ENCODE data around the gene SPSB3. TPM values are rescaled to one million over a fixed set of nuclear protein-coding genes. Genes with fewer than 3 reads are reported as not detected.

The SPSB3 gene
- total RNA-seq, 1 experiment from 2014 or later = 12.4 TPM

Other genes with a start within 250 kb of the SPSB3 start
- 1.1 and 1.2 TPM in 2 replicates for gene TMEM204, start 248.9 kb downstream of the SPSB3 start, total RNA-seq (2014; rRNA removed; shearing (Covaris generic))
- gene IFT140, start 170.5 kb downstream of the SPSB3 start, total RNA-seq (2014; rRNA removed; shearing (Covaris generic)) = 4.4 and 6.5 TPM in 2 replicates
- 9.5 and 12.6 TPM in 2 replicates for gene CRAMP1, start 170.2 kb downstream of the SPSB3 start, total RNA-seq (2014; rRNA removed; shearing (Covaris generic))
- 83.4 and 87.4 TPM in 2 replicates for gene JPT2, start 104.3 kb downstream of the SPSB3 start, total RNA-seq (2014; rRNA removed; shearing (Covaris generic))
- gene MAPK8IP3, start 76.4 kb downstream of the SPSB3 start, total RNA-seq (2014; rRNA removed; shearing (Covaris generic)) = 24.7 and 34.7 TPM in 2 replicates
- 1.2 and 1.6 TPM in 2 replicates for gene NME3, start 11.0 kb downstream of the SPSB3 start, total RNA-seq (2014; rRNA removed; shearing (Covaris generic))
- gene EME2, start 9.8 kb downstream of the SPSB3 start, total RNA-seq (2014; rRNA removed; shearing (Covaris generic)) = 3.6 and 5.2 TPM in 2 replicates
- 55.3 and 60.7 TPM in 2 replicates for gene MRPS34, start 9.4 kb downstream of the SPSB3 start, total RNA-seq (2014; rRNA removed; shearing (Covaris generic))
- 45.0 and 55.3 TPM in 2 replicates for gene NUBP2, start 389 bp upstream of the SPSB3 start, total RNA-seq (2014; rRNA removed; shearing (Covaris generic))
- gene IGFALS, start 11.1 kb upstream of the SPSB3 start, total RNA-seq (2014; rRNA removed; shearing (Covaris generic)) = not detected in 2 replicates
- 14.6 and 15.0 TPM in 2 replicates for gene HAGH, start 44.3 kb upstream of the SPSB3 start, total RNA-seq (2014; rRNA removed; shearing (Covaris generic))
- 16.2 and 19.5 TPM in 2 replicates for gene FAHD1, start 44.6 kb upstream of the SPSB3 start, total RNA-seq (2014; rRNA removed; shearing (Covaris generic))
- not detected in 2 replicates for gene MEIOB, start 89.6 kb upstream of the SPSB3 start, total RNA-seq (2014; rRNA removed; shearing (Covaris generic))
- gene HS3ST6, start 135.8 kb upstream of the SPSB3 start, total RNA-seq (2014; rRNA removed; shearing (Covaris generic)) = not detected in 2 replicates
- 16.0 and 18.7 TPM in 2 replicates for gene MSRB1, start 160.6 kb upstream of the SPSB3 start, total RNA-seq (2014; rRNA removed; shearing (Covaris generic))
- gene RPL3L, start 172.1 kb upstream of the SPSB3 start, total RNA-seq (2014; rRNA removed; shearing (Covaris generic)) = 0.32 and 0.56 TPM in 2 replicates
- gene NDUFB10, start 177.0 kb upstream of the SPSB3 start, total RNA-seq (2014; rRNA removed; shearing (Covaris generic)) = 157 and 169 TPM in 2 replicates
- gene RPS2, start 182.3 kb upstream of the SPSB3 start, total RNA-seq (2014; rRNA removed; shearing (Covaris generic)) = 4,297 and 4,417 TPM in 2 replicates
- not detected in 2 replicates for gene RNF151, start 184.3 kb upstream of the SPSB3 start, total RNA-seq (2014; rRNA removed; shearing (Covaris generic))
- 30.6 and 31.8 TPM in 2 replicates for gene TBL3, start 189.5 kb upstream of the SPSB3 start, total RNA-seq (2014; rRNA removed; shearing (Covaris generic))
- gene NOXO1, start 198.9 kb upstream of the SPSB3 start, total RNA-seq (2014; rRNA removed; shearing (Covaris generic)) = 0.43 TPM in 1 of 2 replicates, not detected in the other
- gene GFER, start 201.6 kb upstream of the SPSB3 start, total RNA-seq (2014; rRNA removed; shearing (Covaris generic)) = 20.6 and 32.2 TPM in 2 replicates
- gene SYNGR3, start 207.4 kb upstream of the SPSB3 start, total RNA-seq (2014; rRNA removed; shearing (Covaris generic)) = 0.73 and 0.81 TPM in 2 replicates
- gene ZNF598, start 227.2 kb upstream of the SPSB3 start, total RNA-seq (2014; rRNA removed; shearing (Covaris generic)) = 22.9 and 25.6 TPM in 2 replicates
- 1.6 TPM in 2 replicates for gene NPW, start 237.2 kb upstream of the SPSB3 start, total RNA-seq (2014; rRNA removed; shearing (Covaris generic))
- 6.4 and 8.0 TPM in 2 replicates for gene NHERF2, start 244.3 kb upstream of the SPSB3 start, total RNA-seq (2014; rRNA removed; shearing (Covaris generic))